Measurements from ENCODE around the gene PKIB.
"Not testable (repeated sequence)": the region's sequence is repeated elsewhere in the genome, so short reads cannot be mapped to it uniquely, and the experiment has no call there.

Gene PKIB

GRCh38 chr6:122740936-122741335, 130.7 kb downstream of the PKIB start:
- FAIRE-seq (no peak), DNase-seq (ENCODE audit: low spot score) (no peak)

DNA sequence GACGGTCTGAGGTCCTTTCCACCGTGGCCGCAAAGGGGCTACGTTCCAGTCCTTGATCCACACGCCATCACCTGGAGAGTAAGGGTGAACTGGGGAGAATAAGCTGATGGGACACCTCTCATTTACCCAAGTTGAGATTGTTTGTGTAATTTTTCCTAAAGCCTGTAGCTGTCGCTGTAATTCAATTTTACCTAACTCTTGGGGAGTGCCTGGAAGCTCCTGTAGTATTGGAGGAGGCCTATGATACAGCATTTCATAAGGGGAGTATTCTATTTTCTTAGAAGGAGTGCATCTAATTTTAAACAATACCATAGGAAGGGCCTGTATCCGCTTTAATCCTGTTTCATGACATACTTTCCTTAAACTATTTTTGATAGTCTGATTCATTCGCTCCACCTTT, 134.0 kb downstream of the PKIB start:
- not testable (repeated sequence) for FAIRE-seq; DNase-seq (ENCODE audit: low spot score)

GRCh38 chr6:122744856-122745255, 134.7 kb downstream of the PKIB start:
- FAIRE-seq; DNase-seq (ENCODE audit: low spot score): not testable (repeated sequence)

GRCh38 chr6:122746688-122747087, 136.5 kb downstream of the PKIB start:
- FAIRE-seq (no peak), DNase-seq (ENCODE audit: low spot score) (no peak)

DNA sequence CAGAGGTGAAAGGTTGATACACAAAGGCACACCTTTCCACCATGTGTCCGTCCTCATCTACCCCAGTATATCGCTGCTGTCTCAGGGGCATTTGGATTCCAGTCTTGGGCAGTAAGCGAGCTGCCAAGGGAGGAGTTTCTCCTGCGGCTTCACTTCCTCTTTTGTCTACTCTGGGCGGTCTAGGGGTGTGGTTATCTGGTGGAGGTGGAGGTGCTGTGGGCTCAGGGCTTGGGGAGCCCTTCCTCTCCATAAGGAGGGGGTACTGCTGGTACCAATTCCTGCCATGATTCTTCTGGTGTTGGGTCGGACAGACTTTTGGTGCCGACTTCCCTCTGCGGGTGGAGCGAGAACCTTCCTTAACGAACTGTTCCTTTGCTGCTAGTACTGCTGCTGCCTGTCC, 137.4 kb downstream of the PKIB start:
- no peak for FAIRE-seq
- no peak for DNase-seq (ENCODE audit: low spot score)

GRCh38 chr6:122748945-122749344, 138.7 kb downstream of the PKIB start:
- FAIRE-seq; DNase-seq (ENCODE audit: low spot score): not testable (repeated sequence)

DNA sequence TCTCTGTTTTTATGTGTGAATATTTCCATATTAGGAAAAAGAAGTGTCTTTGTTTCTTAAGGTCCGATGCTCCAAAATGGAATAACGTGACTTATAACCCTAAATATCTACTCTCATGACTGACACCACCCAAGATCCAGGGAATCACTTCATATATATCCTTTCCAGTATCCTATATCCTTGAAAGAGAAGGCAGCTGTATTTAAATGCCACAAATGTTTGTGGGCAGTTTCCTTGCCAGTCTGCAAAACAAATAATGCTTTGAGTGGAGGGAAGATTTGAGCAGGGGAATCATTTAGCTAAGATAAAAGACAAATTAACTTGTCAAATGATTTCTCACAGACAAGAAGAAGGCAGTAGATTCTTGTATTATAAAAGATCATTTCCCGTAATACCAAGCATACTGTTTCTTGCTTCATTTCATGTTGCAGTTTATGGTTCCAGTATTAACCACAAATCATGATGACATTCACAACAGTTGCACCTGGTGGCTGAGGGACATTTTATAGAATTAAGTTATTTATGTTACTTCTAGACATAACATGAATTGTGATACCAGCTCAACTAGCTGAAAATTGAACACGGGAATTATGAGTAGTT, 139.3 kb downstream of the PKIB start:
- no peak for DNase-seq (ENCODE audit: low spot score)
- FAIRE-seq: no peak

DNA sequence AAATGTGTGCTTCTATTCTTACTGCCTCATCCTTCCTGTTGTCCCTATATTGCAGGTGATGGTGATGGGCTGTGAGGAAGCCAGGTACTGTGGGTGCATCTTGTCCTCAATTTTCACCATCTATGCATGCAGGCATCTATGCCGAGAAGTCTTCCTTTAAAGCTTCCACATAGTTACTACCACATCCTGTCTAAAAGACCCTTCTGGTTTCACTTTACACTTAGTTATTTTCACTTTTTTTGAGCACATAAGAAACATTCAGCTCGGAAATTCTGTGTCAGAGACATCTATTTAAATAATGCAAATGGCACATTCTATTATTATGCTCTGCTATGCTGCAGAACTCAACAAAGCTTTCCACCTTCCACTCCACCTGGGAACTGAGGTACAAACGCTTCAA, 141.1 kb downstream of the PKIB start:
- DNase-seq (ENCODE audit: low spot score) (no peak), FAIRE-seq (no peak)

GRCh38 chr6:122752459-122752858, 142.3 kb downstream of the PKIB start:
- FAIRE-seq (no peak), DNase-seq (ENCODE audit: low spot score) (no peak)

DNA sequence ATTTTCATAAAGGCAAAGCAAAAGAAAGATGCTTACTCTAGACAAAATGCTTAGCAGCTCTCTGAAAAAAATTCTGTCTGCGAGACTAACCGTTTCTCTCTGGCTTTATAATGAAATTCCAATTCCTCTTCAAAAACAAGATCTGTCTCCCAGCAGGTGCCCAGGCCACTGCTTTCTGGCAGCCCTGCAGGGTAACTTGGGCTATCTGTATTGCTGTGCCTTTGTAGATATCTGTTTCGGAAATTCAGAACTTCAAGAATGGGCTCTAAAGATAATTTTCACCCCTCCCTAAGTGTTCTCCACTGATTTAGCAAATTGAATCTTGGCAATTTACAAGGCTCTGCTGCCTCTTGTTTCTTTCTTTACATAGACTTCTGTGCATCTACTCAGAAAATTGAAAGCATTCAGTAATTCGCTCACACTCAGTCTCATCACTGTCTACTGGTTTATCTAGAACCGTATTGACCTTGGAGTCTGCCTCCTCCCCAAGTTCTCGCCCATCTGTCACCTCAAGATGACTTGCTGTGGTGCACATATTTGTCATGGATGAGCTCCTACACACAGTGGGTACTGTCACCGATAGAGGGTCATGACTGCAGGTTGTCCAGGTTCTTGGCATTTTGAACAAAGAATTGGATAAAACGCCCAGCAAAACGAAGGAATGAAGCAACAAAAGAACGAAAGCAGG, 142.9 kb downstream of the PKIB start:
- DNase-seq (ENCODE audit: low spot score) (no peak), FAIRE-seq (no peak)

- FAIRE-seq (no peak), DNase-seq (ENCODE audit: low spot score) (no peak)
Measured at GRCh38 chr6:122753688-122754056, 143.5 kb downstream of the PKIB start.

GRCh38 chr6:122754191-122754731, 144.1 kb downstream of the PKIB start:
- no peak for FAIRE-seq
- no peak for DNase-seq (ENCODE audit: low spot score)

DNA sequence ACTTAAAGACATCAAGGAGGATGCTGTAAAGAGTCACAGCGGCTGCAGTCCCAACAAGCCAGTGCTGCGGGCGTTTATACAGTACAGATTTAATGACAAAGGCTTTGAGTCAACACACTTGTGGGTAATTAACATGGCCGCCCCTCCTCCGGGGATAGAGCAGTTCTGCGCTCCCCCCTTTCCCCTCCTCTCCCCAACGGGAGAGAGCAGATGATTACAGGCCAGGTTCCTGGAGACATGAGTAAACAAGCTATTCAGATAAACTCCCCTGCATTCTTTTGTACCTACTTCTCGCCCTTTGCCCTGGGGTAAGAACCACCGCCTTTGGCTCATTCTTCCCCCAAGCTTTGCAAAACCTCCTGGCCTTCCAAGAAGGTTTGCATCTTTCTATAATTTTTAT, 145.7 kb downstream of the PKIB start:
- DNase-seq (ENCODE audit: low spot score) (no peak), FAIRE-seq (no peak)

- FAIRE-seq (no peak), DNase-seq (ENCODE audit: low spot score) (no peak)
Measured at GRCh38 chr6:122758927-122759334, 148.7 kb downstream of the PKIB start.

GRCh38 chr6:122760330-122760729, 150.1 kb downstream of the PKIB start:
- DNase-seq (ENCODE audit: low spot score): no peak
- no peak for FAIRE-seq

GRCh38 chr6:122766256-122766655, 156.1 kb downstream of the PKIB start:
- FAIRE-seq: no peak
- DNase-seq (ENCODE audit: low spot score): no peak

GRCh38 chr6:122770835-122771601, 160.8 kb downstream of the PKIB start:
- FAIRE-seq (no peak), DNase-seq (ENCODE audit: low spot score) (no peak)

DNA sequence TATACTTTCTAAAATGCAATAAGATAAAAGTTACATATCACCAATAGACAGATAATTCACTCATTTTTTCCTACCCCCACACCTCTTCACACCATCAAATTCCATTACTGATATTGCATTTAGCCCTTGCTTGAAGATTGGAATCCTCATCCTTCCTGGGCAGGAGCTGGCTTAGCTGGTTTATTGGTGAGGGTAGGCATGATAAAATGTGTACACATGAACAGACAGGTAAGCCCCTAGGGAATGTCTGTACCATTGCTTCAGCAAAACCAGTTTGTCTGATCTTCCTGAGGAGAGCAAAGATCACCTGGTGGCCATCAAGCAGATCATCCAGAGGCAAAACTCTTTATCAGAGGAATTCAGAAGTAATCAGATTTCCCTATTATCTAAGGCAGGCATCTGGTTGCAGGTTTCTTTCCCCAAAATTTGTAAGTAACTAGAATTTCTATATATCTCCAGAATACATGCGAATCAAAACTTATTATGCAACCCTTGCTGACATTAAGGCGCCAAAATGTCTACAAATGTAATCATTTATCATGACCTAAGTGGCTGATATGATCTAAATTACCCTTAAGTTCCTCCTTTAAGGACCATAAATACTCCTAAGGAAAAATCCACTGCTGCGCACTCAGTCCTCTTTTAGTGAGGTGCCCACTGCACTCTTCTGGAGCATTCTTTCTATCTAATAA, 162.7 kb downstream of the PKIB start:
- FAIRE-seq (no peak), DNase-seq (ENCODE audit: low spot score) (no peak)
